Neural cell (in vitro differentiated cells): ENCODE measurements around the gene TAB2. TPM values are rescaled to one million over a fixed set of nuclear protein-coding genes. Genes with fewer than 3 reads are reported as not detected.

Experiments used
- H2AFZ ChIP-seq: fragments of 200-600, 300-800 bp; sonication (generic), shearing (Covaris generic); 2 replicates; pipeline ENCODE4 v1.6.0; 2014; ENCODE audit warnings: low read depth, mild to moderate bottlenecking, antibody characterized with exemption, low read length, moderate library complexity
- H3F3A ChIP-seq: fragments of 200-600 bp; shearing (Covaris generic); 2 replicates; pipeline ENCODE4 v1.6.1; 2016; ENCODE audit warnings: mild to moderate bottlenecking, moderate library complexity, mixed read lengths, antibody characterized with exemption, low read length; ENCODE audit not compliant: insufficient read depth, poor library complexity, severe bottlenecking
- H3K27ac ChIP-seq: fragments of 200-600, 300-800 bp; sonication (generic), shearing (Covaris generic); 2 replicates; pipeline ENCODE4 v1.5.1; 2014; ENCODE audit warnings: mild to moderate bottlenecking, low read length, moderate library complexity
- H3K27me3 ChIP-seq: fragments of 300-800, 200-600 bp; sonication (generic), shearing (Covaris generic); 2 replicates; pipeline ENCODE4 v1.6.0; 2014; ENCODE audit warnings: mild to moderate bottlenecking, low read depth, low read length, moderate library complexity; ENCODE audit not compliant: insufficient read depth
- H3K36me3 ChIP-seq: fragments of 300-800, 200-600 bp; sonication (generic), shearing (Covaris generic); 2 replicates; pipeline ENCODE4 v1.5.1; 2014; ENCODE audit warnings: mild to moderate bottlenecking, antibody characterized with exemption, low read length, moderate library complexity; ENCODE audit not compliant: insufficient read depth
- H3K4me2 ChIP-seq: fragments of 300-800, 200-600 bp; sonication (generic), shearing (Covaris generic); 2 replicates; pipeline ENCODE4 v1.6.0; 2014; ENCODE audit warnings: mild to moderate bottlenecking, low read length
- H3K4me3 ChIP-seq: fragments of 300-800, 200-600 bp; sonication (generic), shearing (Covaris generic); 2 replicates; pipeline ENCODE4 v1.5.1; 2014; ENCODE audit warnings: mild to moderate bottlenecking, low read length, moderate library complexity
- H3K79me2 ChIP-seq: fragments of 200-600 bp; shearing (Covaris generic); replicated peaks from 2 replicates; pipeline ENCODE4 v1.6.0; 2014; ENCODE audit warnings: mild to moderate bottlenecking, low read length, moderate library complexity; ENCODE audit not compliant: insufficient read depth
- H3K9ac ChIP-seq: fragments of 300-800, 200-600 bp; sonication (generic), shearing (Covaris generic); 2 replicates; pipeline ENCODE4 v1.6.1; 2016; ENCODE audit warnings: mild to moderate bottlenecking, low read length, mixed read lengths
- H3K9me2 ChIP-seq: fragments of 200-600 bp; shearing (Covaris generic); 2 replicates; pipeline ENCODE4 v1.6.1; 2016; ENCODE audit warnings: mild to moderate bottlenecking, low read length, mixed read lengths; ENCODE audit not compliant: insufficient read depth
- H3K9me3 ChIP-seq: fragments of 200-600, 300-800 bp; sonication (generic), shearing (Covaris generic); 2 replicates; pipeline ENCODE4 v1.6.1; 2016; ENCODE audit warnings: mild to moderate bottlenecking, mixed run types, low read length, moderate library complexity, mixed read lengths
- H4K20me1 ChIP-seq: fragments of 200-600 bp; shearing (Covaris generic); 2 replicates; pipeline ENCODE4 v1.6.1; 2016; ENCODE audit warnings: mild to moderate bottlenecking, mixed run types; ENCODE audit not compliant: insufficient read depth
- EP300 ChIP-seq: fragments of 450-650 bp; conservative IDR thresholded peaks from 2 replicates; pipeline ENCODE4 v1.6.1; 2014; ENCODE audit warnings: antibody characterized with exemption, mild to moderate bottlenecking, moderate library complexity; ENCODE audit not compliant: poor library complexity, severe bottlenecking
- EZH2 ChIP-seq: fragments of 200-600, 300-800 bp; shearing (Covaris generic), sonication (generic); IDR thresholded peaks from 2 replicates; pipeline ENCODE4 v1.6.1; 2014; ENCODE audit warnings: antibody characterized with exemption, low read length, borderline replicate concordance, mild to moderate bottlenecking; ENCODE audit not compliant: insufficient read depth, poor library complexity, severe bottlenecking
- MXI1 ChIP-seq: fragments of 450-650 bp; conservative IDR thresholded peaks from 2 replicates; pipeline ENCODE4 v1.6.1; 2014; ENCODE audit warnings: antibody characterized with exemption, mild to moderate bottlenecking; ENCODE audit not compliant: poor library complexity, severe bottlenecking
- POLR2AphosphoS5 ChIP-seq: IDR thresholded peaks from 2 replicates; pipeline ENCODE4 v1.6.1; 2012
- RAD21 ChIP-seq: fragments of 450-650 bp; conservative IDR thresholded peaks from 2 replicates; pipeline ENCODE4 v1.6.1; 2014; ENCODE audit warnings: antibody characterized with exemption, mild to moderate bottlenecking, moderate library complexity
- SMC3 ChIP-seq: fragments of 450-650 bp; conservative IDR thresholded peaks from 2 replicates; pipeline ENCODE4 v1.6.1; 2014; ENCODE audit warnings: antibody characterized with exemption, mild to moderate bottlenecking, moderate library complexity; ENCODE audit not compliant: poor library complexity
- TAF1 ChIP-seq: IDR thresholded peaks from 2 replicates; pipeline ENCODE4 v1.6.1; 2012; ENCODE audit warnings: low read depth
- polyA plus RNA-seq: library from polyadenylated mRNA; depleted of rRNA; stranded (reverse); fragments of >200 nt; gene quantifications from 2 replicates; pipeline ENCODE4 v1.2.3, GENCODE V29; 2014
- TF ChIP-seq, protein P1 (sequence below): IDR thresholded peaks from 2 replicates; pipeline ENCODE4 v1.6.1; 2012; ENCODE audit warnings: borderline replicate concordance
- TF ChIP-seq, protein P2 (sequence below): fragments of 450-650 bp; IDR thresholded peaks from 2 replicates; pipeline ENCODE4 v1.5.1; 2014; ENCODE audit warnings: antibody characterized with exemption, mild to moderate bottlenecking, moderate library complexity; ENCODE audit not compliant: poor library complexity, severe bottlenecking

Gene TAB2
- polyA plus RNA-seq, 1 donor from 2014 or later = 27.6 TPM

GRCh38 chr6:149373511-149373910 is 56.0 kb downstream of the TAB2 start:
- Histone ChIP-seq H4K20me1 (no peaks in the 10 kb centered on the region), H3K27me3 (no peaks in the 10 kb centered on the region), H3K9me3 (no peaks in the 10 kb centered on the region), H3K79me2 (peaks cover 18% of the 10 kb centered on the region), H3K9ac (no peak overlapping the region), H3K4me2 (no peak overlapping the region), H3K36me3 (peaks cover 10% of the 10 kb centered on the region), H3K27ac (no peak overlapping the region), H3K4me3 (no peak overlapping the region), H3F3A (no peaks in the 10 kb centered on the region), H3K9me2 (no peaks in the 10 kb centered on the region), H2AFZ (no peak overlapping the region)
- no peak for TF ChIP-seq RAD21
- TF ChIP-seq SMC3 = no peak

DNA sequence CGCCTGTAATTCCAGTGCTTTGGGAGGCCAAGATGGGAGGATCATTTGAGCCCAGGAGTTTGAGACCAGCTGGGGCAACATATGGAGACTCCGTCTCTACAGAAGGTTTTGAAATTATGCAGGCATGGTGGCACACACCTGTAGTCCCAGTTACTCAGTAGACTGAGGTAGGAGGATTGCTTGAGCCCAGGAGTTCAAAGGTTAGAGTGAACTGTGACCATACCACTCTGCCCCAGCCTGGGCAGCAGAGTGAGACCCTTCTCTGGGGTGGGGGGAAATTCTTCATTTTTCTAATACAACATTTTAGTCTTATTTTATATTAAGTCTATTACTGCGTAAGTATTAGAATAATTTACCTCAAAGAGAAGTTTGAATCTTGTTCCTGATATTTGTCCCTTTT is 62.5 kb downstream of the TAB2 start:
- H3K9me3 ChIP-seq = no peaks in the 10 kb centered on the region
- no peak overlapping the region for H3K27ac ChIP-seq
- no peaks in the 10 kb centered on the region for H4K20me1 ChIP-seq
- H3K9ac ChIP-seq = no peak overlapping the region
- no peaks in the 10 kb centered on the region for H3K27me3 ChIP-seq
- no peak overlapping the region for H2AFZ ChIP-seq
- H3K79me2 ChIP-seq = peaks cover 4% of the 10 kb centered on the region
- no peak overlapping the region for H3K4me2 ChIP-seq
- no peaks in the 10 kb centered on the region for H3F3A ChIP-seq
- no peaks in the 10 kb centered on the region for H3K9me2 ChIP-seq
- H3K4me3 ChIP-seq = no peak overlapping the region
- peaks cover 15% of the 10 kb centered on the region for H3K36me3 ChIP-seq
- TF ChIP-seq POLR2AphosphoS5 = no peak

DNA sequence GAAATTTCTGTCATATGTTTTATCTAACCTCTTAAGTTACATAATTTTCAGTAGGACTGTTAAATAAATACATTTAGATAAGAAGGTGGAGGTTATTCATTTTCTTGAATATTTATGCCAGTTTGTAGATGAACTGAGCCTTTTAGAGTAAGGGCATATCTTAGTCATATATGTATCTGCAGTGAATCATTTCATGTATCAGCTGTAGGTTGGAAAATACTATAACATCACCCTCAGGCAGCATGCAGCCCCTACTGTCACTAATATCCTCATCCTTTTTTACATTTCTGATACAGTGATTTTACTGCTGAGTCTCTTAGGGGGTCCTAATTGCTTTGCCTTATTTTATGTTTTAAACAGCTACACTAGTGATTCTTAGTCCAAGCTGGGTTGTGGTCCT is 63.0 kb downstream of the TAB2 start:
- H3K4me3 ChIP-seq = no peak overlapping the region
- no peak for TF ChIP-seq MXI1
- TF ChIP-seq RAD21 = no peak
- no peak for TF ChIP-seq SMC3
- TF ChIP-seq EZH2 = no peak
- TF ChIP-seq, protein P1, sequence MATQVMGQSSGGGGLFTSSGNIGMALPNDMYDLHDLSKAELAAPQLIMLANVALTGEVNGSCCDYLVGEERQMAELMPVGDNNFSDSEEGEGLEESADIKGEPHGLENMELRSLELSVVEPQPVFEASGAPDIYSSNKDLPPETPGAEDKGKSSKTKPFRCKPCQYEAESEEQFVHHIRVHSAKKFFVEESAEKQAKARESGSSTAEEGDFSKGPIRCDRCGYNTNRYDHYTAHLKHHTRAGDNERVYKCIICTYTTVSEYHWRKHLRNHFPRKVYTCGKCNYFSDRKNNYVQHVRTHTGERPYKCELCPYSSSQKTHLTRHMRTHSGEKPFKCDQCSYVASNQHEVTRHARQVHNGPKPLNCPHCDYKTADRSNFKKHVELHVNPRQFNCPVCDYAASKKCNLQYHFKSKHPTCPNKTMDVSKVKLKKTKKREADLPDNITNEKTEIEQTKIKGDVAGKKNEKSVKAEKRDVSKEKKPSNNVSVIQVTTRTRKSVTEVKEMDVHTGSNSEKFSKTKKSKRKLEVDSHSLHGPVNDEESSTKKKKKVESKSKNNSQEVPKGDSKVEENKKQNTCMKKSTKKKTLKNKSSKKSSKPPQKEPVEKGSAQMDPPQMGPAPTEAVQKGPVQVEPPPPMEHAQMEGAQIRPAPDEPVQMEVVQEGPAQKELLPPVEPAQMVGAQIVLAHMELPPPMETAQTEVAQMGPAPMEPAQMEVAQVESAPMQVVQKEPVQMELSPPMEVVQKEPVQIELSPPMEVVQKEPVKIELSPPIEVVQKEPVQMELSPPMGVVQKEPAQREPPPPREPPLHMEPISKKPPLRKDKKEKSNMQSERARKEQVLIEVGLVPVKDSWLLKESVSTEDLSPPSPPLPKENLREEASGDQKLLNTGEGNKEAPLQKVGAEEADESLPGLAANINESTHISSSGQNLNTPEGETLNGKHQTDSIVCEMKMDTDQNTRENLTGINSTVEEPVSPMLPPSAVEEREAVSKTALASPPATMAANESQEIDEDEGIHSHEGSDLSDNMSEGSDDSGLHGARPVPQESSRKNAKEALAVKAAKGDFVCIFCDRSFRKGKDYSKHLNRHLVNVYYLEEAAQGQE = no peak
- TF ChIP-seq POLR2AphosphoS5 = no peak
- TF ChIP-seq TAF1 = no peak
- no peak for TF ChIP-seq EP300
- TF ChIP-seq, protein P2, sequence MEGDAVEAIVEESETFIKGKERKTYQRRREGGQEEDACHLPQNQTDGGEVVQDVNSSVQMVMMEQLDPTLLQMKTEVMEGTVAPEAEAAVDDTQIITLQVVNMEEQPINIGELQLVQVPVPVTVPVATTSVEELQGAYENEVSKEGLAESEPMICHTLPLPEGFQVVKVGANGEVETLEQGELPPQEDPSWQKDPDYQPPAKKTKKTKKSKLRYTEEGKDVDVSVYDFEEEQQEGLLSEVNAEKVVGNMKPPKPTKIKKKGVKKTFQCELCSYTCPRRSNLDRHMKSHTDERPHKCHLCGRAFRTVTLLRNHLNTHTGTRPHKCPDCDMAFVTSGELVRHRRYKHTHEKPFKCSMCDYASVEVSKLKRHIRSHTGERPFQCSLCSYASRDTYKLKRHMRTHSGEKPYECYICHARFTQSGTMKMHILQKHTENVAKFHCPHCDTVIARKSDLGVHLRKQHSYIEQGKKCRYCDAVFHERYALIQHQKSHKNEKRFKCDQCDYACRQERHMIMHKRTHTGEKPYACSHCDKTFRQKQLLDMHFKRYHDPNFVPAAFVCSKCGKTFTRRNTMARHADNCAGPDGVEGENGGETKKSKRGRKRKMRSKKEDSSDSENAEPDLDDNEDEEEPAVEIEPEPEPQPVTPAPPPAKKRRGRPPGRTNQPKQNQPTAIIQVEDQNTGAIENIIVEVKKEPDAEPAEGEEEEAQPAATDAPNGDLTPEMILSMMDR = no peak
- no peak overlapping the region for H3K4me2 ChIP-seq
- no peaks in the 10 kb centered on the region for H3K9me3 ChIP-seq
- H4K20me1 ChIP-seq = no peaks in the 10 kb centered on the region
- no peak overlapping the region for H3K9ac ChIP-seq
- no peaks in the 10 kb centered on the region for H3K9me2 ChIP-seq
- H3K27ac ChIP-seq = no peak overlapping the region
- H3F3A ChIP-seq = no peaks in the 10 kb centered on the region
- H3K36me3 ChIP-seq = peaks cover 17% of the 10 kb centered on the region
- H3K27me3 ChIP-seq = no peaks in the 10 kb centered on the region
- H2AFZ ChIP-seq = no peak overlapping the region
- peaks cover 8% of the 10 kb centered on the region for H3K79me2 ChIP-seq
